T-helper 1 cell (primary cell): Measurements from ENCODE around the gene IRF1.
A peak's percentile ranks its signal among the peaks of the same experiment; 100 is the strongest.

ENCODE experiments used
- DNase-seq, 5 donors: peaks; one replicate each; pipeline ENCODE4 v3.0.0-alpha.2; 2012 to 2020

The IRF1 gene

GRCh38 chr5:132474131-132474723 lies 16.3 kb downstream of the IRF1 start:
- DNase-seq, result peak in 1 of 5 donors; percentile 14

- DNase-seq, result peak in 1 of 5 donors; percentile 11
Observed at GRCh38 chr5:132473668-132474067, 16.9 kb downstream of the IRF1 start.

DNA sequence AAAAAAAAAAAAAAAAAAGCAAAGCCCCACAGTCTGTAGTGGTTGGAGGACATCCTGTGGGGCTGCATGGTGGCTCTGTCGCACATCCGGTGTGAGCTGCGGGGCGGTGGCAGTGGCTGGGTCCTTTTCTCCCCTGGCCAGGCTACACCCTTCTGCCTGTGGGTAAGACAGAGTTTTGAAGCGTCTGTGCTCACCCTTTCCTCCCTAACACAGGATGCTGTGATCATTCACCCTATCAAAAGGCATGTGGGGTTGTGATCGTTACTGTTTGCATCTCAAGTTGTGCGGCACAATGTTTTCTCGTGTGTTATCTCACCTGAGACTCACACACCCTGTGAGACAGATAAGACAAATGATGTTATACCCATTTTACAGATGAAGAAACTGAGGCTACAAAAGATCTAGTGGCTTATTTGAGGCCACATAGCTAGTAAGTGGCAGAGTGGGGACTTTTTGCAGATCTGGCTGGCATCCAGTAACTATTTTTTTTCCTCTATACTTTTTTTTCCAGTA lies 17.5 kb downstream of the IRF1 start:
- DNase-seq, result peak; percentile 73 to 97 (median 81)

GRCh38 chr5:132472431-132472830 lies 18.1 kb downstream of the IRF1 start:
- DNase-seq, result peak in 1 of 5 donors; percentile 6

- DNase-seq, result peak in 1 of 5 donors; percentile 11
Observed at GRCh38 chr5:132471944-132472343, 18.6 kb downstream of the IRF1 start.

DNA sequence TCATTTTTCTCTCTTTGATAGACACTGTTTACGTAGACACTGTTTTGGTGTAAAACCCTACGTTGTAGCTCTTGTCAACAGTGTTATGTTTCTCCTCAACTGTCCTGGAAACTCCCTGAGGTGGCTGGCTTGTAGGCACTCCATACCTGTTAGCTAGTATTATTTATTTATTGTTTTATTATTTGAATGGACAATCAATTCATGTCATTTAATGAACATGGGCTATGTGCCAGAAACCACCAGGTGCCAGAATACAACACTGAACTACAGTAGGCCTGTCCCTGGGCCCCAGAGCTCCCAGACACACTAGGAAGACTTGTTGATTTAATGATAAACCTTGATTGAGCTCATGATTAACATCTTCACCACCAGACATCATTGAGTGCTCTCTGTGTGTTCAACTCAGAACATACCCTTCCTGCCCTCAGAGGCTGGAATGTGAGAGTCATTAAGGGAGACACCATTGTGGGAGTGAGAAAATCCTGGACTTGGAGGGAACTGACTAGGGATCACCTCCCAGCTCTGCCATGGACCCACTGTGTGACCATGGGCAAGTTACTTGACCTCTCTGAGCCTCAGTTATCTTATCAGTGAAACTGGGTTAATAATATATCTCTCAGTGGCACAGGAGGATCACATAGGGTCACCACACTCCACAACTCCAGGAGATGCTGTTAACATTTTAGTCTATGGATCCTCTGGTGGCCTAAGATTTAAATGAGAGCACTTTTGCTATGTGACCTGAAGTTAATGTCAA lies 19.2 kb downstream of the IRF1 start:
- DNase-seq, result peak in 1 of 5 donors; percentile 11

- DNase-seq, result peak in 1 of 5 donors; percentile 8
Observed at GRCh38 chr5:132470596-132470995, 20.0 kb downstream of the IRF1 start.

GRCh38 chr5:132470010-132470392 lies 20.6 kb downstream of the IRF1 start:
- DNase-seq, result peak in 1 of 5 donors; percentile 9

GRCh38 chr5:132469380-132470009 lies 21.1 kb downstream of the IRF1 start:
- DNase-seq, result no peak

DNA sequence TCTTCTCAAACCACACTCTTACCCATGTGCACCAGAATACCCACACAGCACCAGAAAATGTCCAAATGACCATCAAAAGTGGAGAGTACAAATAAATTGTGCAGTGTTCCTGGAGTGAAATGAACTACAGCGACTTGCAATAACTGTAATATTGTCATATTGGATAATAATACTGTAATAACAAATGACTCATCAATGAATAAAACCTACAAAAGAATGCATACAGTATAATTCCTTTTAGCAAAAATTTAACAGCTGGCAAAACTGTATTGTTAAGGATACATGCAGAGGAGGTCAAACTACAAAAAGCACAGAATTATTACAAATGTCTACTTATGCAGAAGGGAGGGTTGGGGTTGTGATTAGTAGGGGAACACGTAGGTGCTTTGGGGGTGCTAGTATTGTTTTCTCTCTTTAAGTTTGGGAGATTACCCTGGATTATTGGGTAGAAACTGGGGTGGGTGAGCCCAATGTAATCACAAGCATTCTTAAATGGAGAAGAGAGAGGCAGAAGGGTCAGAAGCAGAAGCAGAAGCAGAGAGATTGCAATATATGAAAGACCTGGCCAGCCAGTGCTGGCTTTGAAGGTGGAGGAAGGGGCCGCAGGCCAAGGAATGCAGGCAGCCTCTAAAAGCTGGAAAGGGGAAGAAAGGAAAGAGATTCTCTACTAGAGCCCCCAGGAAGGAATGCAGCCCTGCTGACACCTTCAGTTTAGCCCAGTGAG lies 21.8 kb downstream of the IRF1 start:
- no peak for DNase-seq

DNA sequence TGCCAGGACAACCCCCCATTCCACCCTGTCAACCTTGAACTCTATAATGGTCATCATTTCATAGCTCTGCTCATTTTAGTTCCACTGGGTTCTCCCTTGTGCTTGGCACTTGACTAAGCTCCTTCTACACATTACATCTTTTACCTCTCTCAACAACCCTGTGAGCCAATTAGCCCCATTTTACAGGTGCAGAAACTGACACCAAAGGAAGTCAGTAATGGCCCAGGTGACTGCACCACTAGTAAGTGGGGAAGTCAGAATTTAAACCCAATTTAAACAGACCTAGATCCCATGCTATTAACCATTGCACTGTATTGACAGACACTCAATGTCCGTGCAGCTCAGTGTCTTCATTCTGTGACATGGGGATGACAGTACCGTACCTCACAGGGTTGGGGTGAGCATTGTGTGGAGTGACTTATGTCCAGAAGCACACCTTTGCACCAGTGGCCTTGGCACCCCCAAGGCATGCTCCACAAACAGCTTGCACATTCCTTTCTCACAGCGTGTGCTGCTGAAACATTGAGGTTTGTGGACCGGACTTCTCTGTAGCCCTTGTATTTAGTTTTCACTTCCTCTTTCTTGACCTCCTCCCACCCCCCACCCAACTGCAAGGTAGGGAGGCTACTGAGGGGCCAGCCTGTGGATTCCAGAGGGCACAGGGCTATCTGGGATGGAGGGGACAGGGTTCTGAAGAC lies 23.1 kb downstream of the IRF1 start:
- peak in 1 of 5 donors; percentile 8 for DNase-seq

- DNase-seq, result peak; percentile 42 to 90 (median 56)
Observed at GRCh38 chr5:132466433-132467286, 23.9 kb downstream of the IRF1 start.

DNA sequence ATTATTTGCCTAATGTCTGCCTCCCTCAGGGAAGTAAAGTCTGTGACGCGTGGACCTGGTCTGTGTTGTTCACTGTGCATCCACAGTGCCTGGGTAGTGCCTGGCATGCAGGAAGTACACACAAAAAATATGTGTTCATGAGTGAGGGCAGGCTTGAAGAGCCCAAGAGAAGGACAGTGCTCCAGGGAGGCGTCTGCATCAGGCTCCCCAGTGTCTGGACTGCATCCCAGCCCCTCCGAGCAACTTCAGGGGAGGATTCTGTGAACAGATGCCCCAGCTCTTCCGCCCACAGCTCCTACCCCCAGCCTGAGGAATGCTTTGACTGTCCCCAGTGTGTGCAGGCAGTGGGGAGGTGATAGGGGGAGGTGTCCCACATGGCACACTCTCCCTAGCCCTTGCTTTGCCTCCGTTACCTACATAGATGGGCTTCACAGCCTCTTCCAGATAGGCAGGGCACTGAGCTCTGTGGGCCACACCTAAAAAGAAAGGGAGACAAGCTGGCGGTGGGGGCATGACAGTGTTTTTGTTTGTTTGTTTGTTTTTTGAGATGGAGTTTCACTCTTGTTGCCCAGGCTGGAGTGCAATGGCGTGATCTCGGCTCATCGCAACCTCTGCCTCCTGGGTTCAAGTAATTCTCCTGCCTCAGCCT lies 25.4 kb downstream of the IRF1 start:
- peak in 2 of 5 donors; percentile 6 to 31 for DNase-seq

DNA sequence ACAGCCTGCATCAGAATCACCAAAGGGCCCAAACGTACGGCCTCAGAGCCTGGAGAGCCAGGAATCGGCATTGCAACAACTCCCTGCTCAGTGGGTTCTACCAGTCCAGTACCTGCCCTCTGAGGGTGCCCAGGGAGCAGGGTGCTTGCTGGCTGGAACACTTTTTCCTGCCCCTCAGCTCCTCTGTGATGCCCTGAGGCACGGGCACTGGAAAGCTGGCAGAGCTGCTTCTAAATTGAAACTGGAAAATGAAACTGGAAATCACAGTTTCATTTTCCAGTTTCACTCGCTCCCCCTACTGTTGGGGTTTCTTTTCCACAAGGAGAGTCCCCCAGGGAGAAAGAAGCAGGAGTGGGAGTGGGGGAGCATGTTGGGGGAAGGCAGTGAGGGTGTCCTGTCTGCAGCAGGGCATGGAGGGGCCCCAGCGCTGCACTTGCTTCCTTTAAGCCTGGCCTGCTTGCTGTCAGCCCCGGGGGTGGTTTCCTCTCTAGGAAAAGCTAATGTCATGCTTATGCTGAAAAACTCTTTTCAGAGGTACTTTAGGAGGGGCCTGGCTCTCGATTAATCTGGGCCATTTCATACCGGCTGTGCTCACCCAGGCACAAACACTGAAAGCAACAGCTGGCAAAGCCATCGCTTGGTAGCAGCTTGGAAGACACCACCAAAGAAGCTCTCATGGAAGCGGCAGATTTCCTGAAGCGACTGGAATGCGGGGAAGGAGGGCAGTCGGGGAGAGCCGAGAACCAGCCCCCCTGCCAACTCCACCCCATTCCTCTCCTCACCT lies 26.2 kb downstream of the IRF1 start:
- DNase-seq, result peak in 2 of 5 donors; percentile 14 to 50

DNA sequence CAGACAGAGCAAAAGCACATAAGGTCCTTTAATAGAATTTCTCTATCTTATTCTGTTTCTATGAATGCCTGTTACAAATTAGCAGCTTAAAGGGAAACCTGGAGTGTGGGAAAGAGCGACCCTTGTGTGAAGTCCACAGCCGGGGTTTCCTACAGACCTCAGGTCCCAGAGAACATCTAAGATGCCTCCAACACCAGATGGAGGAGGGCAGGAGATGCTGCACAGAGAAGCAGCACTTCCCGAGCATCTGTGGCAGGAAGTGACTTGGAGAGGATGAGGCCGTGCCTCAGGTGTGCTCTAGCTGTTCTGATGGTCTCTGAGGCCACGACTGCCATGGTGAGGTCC lies 26.8 kb downstream of the IRF1 start:
- DNase-seq, result no peak

DNA sequence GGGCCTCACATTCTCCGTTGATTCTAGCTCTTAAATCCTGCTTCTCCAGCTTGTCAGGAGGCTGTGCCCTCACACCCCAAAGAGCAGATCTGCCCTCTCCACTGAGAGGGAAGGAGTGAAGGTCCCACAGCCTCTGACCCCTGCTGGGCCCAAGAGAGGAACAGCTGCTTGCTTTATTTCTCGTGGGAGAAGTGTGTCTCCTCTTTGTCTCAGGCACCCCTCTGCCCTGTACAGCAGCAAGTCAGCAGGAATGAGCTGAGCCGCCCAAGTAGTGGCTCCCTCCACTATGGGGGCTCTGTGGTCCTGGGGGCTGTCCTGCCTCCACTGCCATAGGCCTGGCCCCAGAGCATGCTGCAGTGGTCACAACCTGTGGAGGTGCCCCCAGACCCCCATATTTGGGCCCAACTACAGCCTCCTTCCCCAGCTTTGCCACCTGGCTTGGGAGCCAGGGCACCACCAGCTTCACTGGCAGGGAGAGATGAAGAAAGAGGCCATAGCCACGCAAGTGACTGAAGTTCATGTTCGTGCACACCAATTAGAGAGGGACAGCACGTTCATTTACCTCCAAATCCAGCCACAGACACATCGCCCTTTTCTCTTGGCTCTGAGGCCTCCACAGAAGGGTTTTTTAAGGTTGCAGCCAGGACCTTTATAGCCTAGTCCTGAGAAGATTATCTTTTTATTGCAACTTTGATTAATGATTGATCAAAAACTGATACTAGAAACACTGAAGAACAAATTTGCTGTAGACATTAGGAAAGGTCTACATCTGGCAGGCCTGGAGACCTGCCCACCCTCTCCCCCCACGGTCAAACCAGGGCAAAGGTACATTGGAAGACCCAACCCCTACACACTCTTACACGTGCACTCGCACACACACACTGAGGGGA lies 27.5 kb downstream of the IRF1 start:
- DNase-seq, result no peak

DNA sequence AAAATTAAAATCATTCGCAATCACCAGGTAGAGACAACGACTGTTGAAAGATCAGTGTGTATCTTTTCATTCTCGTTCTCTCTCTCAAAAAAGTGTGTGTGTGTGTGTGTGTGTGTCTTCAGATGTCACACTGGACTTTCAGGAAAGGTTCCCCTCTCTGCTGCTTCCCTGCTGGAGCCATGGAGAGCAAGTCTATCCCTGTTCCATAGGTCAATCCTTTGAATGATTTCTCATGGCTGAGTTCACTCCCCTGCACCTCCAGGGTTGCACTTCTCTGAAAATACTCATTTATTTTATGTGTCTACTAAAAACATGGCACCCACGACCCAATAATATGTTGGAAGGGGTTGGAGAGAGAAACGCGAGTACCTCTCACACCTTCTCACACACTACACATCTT lies 28.2 kb downstream of the IRF1 start:
- no peak for DNase-seq

DNA sequence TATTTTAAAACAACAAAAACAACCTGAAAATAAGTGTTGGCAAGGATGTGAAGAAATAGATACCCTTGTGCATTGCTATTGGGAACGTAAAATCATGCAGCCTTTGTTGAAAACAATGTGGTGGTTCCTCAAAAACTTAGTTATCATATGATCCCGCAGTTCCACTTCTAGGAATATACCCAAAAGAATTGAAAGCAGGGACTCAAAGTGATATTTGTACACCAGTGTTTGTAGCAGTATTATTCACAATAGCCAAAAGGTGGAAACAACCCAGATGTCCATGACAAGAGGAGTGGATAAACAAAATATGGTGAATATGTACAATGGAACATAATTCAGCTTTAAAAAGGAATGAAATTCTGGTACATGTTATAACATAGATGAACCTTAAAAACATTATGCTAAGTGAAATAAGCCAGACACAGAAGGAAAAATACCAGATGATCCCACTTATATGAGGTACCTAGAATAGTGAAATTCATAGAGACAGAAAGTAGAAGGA lies 29.0 kb downstream of the IRF1 start:
- no peak for DNase-seq
